Heart left ventricle (tissue), 16 donors: ENCODE measurements around the gene HAUS3. TPM values are rescaled to one million over a fixed set of nuclear protein-coding genes. Genes with fewer than 3 reads are reported as not detected.

Source experiments
- ATAC-seq, 4 donors: fragments of 200-7000 bp; cut with Tn5 transposase; one replicate each; pipeline ENCODE4 v1.9.1; 2020 to 2022; ENCODE audit warnings: moderate library complexity in 4 of 4, mild to moderate bottlenecking in 3 of 4, moderate number of reproducible peaks in 1 of 4
- DNase-seq, 5 donors: peaks; one replicate each; pipeline ENCODE4 v3.0.0-alpha.2; 2020
- H3K27ac ChIP-seq, 12 donors: fragments of 200-600 bp; sonication (generic) in 4 of 12; one replicate each; pipeline versions ENCODE4 v1.5.0 to v1.8.0; 2016 to 2022; ENCODE audit warnings: mild to moderate bottlenecking in 2 of 12
- H3K27me3 ChIP-seq, 9 donors: fragments of 200-600 bp; sonication (generic) in 2 of 9; one replicate each; pipeline versions ENCODE4 v1.5.1 to v1.8.0; 2016 to 2022; ENCODE audit warnings: mild to moderate bottlenecking in 3 of 9
- H3K36me3 ChIP-seq, 9 donors: fragments of 200-600 bp; sonication (generic) in 2 of 9; one replicate each; pipeline versions ENCODE4 v1.5.0 to v1.8.0; 2018 to 2022; ENCODE audit warnings: mild to moderate bottlenecking in 2 of 9
- H3K4me1 ChIP-seq, 12 donors: fragments of 200-600 bp; sonication (generic) in 4 of 12; one replicate each; pipeline versions ENCODE4 v1.5.0 to v1.8.0; 2016 to 2022; ENCODE audit warnings: mild to moderate bottlenecking in 3 of 12
- H3K4me3 ChIP-seq, 12 donors: fragments of 200-600 bp; sonication (generic) in 4 of 12; one replicate each; pipeline versions ENCODE4 v1.5.0 to v1.8.0; 2017 to 2022; ENCODE audit warnings: mild to moderate bottlenecking in 9 of 12, moderate library complexity in 4 of 12
- H3K9me3 ChIP-seq, 12 donors: fragments of 200-600 bp; sonication (generic) in 4 of 12; one replicate each; pipeline versions ENCODE4 v1.5.0 to v1.8.0; 2016 to 2022; ENCODE audit warnings: mild to moderate bottlenecking in 1 of 12
- CTCF ChIP-seq, 12 donors: fragments of 200-600 bp; sonication (generic) in 4 of 12; IDR thresholded peaks; one replicate each; pipeline versions ENCODE4 v1.5.0 to v1.8.0; 2018 to 2022; ENCODE audit warnings: antibody characterized with exemption in 12 of 12, mild to moderate bottlenecking in 5 of 12
- POLR2A ChIP-seq, 2 donors: fragments of 450-650 bp; IDR thresholded peaks; one replicate each; pipeline ENCODE4 v1.6.1; 2017; ENCODE audit warnings: antibody characterized with exemption in 2 of 2, mild to moderate bottlenecking in 2 of 2, moderate library complexity in 2 of 2
- WGBS, 4 donors: extraction: QIAGEN DNeasy Blood & Tissue Kit in 2 of 4; methylation state at CpG; one replicate each; pipeline versions ENCODE4 v1.1.5 to v1.1.7; 2013 to 2018; 5-methylcytosine and 5-hydroxymethylcytosine counted together
- intact Hi-C, 10 donors: fragments of 100-400 bp; cut with DNase I; formaldehyde crosslinking; loops; one replicate each; pipeline versions ENCODE4 v1.11.1 to v1.14.2; 2022
- polyA plus RNA-seq, 2 donors: library from polyadenylated mRNA; stranded (reverse); fragments of 200-250 nt; gene quantifications; one replicate each; pipeline ENCODE4 v1.2.3, GENCODE V29; 2013
- total RNA-seq, 9 donors: library from RNA; depleted of rRNA in 2 of 9; stranded (reverse); fragments of >200 nt in 2 of 9; fragmentation: NEBNext Ultra II Directional in 3 of 9; extraction: Animal tissue kit (Norgen Biotek cat#: 25700) in 3 of 9; gene quantifications; one replicate each; pipeline versions ENCODE4 v1.1.0 to v1.2.4, GENCODE V29; 2016 to 2023
- donor health status: ischemic (EF 13 %, LVEDD 7.1; RV severe dilation, severe dysfunction).
- donor health status: healthy with polysubstance abuse.
- donor health status: DM: no; HTN: yes; CAD: no.
- donor health status: DM: no; HTN: no; CAD: no.
- donor health status: ischemic (EF 25% LVEDD 6.9; RV normal size, moderate dysfunction).
- donor health status: ischemic (EF 25% LVEDD 5.7; RV mildly dilated, moderate dysfunction).
- donor health status: healthy.
- donor health status: DM: yes; HTN: yes; CAD: no.
- donor health status: ischemic (EF 35%, LVEDD 5.7; RV mildly dilated, moderate dysfunction).
- donor health status: nonischemic (EF 11% LVEDD 7.7; RV severe dilation, severe dysfunction).
- donor health status: DM: yes; HTN: yes; CAD: no.
- donor health status: PGD.
- donor health status: ischemic (EF 29% LVEDD 5.4; RV normal size, mild dysfunction).
- donor health status: nonischemic (EF 23%, LVEDD 6.1; RV moderate dilation, normal function).

Gene HAUS3
- total and polyA plus RNA-seq, 11 donors = 4.2 to 8.3 (median 6.3) TPM

DNA sequence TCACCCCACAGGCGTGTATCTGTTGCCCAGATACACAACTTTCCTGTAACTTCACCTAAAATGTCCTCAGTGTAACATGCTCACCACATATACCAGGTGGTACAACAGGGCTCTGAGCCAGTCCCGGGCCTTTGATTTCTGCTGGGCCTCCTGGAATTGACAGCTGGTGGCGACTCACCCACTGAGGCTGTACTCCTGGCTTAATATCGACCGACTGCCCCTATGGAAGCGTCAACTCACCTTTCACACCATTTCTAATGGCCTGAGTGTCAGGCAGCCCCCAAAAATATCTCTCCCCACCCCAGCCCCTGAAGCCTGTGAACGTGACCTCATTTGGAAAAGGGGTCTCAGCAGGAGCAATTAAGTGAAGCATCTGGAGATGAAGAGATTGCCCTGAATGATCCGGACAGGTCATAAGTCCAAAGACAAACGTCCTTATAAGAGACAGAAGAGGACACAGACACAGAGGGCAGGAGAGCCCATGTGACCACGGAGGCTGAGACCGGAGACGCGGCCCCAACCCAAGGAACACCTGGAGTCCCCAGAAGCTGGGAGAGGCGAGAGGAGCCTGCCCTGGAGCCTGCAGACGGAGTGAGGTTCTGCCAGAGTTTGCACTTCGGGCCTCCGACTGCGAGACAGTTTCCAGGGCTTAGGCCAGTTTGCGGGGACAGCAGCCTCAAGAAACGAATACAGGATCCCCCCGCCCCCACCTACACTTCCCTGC lies 32.6 kb upstream of the HAUS3 start:
- Histone ChIP-seq H3K4me1 (peaks cover 0 to 6% (median 3%) of the 10 kb centered on the region in 12 donors), H3K36me3 (no peaks in the 10 kb centered on the region), H3K4me3 (no peak overlapping the region), H3K27me3 (no peaks in the 10 kb centered on the region), H3K9me3 (no peaks in the 10 kb centered on the region), H3K27ac (no peak overlapping the region)
- ATAC-seq = no peak
- intact Hi-C loops = no loop called here
- TF ChIP-seq CTCF (IDR thresholded peaks at IDR 0.05) (no peak), POLR2A (IDR thresholded peaks at IDR 0.05) (no peak)
- DNase-seq = peak in 2 of 5 donors; percentile 14 to 51
- 88 to 93% (median 91%) methylated on average over 21 of the region's 21 CpGs for WGBS, 4 donors

DNA sequence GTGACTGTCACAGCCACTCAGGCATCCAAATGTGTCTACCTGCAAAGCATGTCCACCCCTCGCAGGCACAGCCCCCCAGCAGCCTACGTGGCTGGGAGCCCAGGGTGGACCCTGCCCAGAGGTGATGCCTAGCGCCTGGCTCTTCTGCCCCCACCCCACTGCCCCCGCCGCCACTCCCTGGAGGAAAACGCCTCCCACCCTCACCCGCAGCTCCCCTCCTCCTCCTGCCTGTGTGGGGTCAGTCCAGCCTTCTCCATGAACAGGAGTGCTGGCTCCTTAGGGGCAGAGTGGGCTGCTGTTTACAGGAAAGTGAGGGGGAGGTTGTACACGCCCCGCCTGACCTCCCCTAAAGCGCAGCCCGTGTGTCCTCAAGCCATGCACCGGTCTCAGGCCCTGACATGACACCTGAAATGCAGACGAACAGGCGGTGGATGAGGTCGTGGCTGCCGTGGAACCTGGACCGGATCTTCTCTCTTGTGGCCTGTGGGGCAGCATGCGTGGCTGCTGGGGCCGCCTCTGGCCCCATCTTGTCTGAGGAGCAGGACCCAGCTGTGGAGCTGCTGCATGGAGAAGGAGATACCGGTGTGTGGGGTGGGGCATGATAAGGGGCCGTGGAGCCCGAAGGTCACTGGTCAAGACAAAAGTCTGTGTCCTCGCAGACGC lies 31.9 kb upstream of the HAUS3 start:
- Histone ChIP-seq H3K27me3 (no peaks in the 10 kb centered on the region), H3K4me3 (no peak overlapping the region), H3K9me3 (no peaks in the 10 kb centered on the region), H3K27ac (no peak overlapping the region), H3K4me1 (peaks cover 0 to 13% (median 5%) of the 10 kb centered on the region in 12 donors), H3K36me3 (no peaks in the 10 kb centered on the region)
- no peak for TF ChIP-seq POLR2A (IDR thresholded peaks at IDR 0.05)
- no peak for TF ChIP-seq CTCF (IDR thresholded peaks at IDR 0.05)
- peak in 3 of 5 donors; percentile 12 to 48 (median 13) for DNase-seq
- WGBS, 4 donors = 82 to 92% (median 84%) methylated on average over 19 to 24 of the region's 24 CpGs
- intact Hi-C loops = no loop called here
- no peak for ATAC-seq

DNA sequence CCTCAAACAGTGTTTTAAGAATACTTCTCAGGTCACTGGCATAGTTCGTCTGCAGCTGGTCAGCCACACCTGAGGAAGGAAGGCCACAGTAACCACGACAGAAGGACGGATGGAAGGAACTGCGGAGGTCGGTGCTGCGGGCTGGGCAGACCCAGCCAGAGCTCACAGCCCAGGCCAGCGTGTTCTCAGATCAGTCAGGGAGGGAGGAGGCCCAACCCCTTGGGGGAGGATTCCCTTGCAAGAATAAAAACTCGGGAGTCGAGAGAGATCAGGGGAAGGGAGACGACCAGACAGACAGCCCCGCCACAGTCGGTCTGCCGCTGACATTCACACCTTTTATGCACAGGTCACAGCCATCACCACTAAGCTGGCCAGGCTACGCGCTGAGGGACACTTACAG lies 31.3 kb upstream of the HAUS3 start:
- Histone ChIP-seq H3K9me3 (no peaks in the 10 kb centered on the region), H3K4me1 (peaks cover 0 to 17% (median 5%) of the 10 kb centered on the region in 12 donors), H3K27me3 (no peaks in the 10 kb centered on the region), H3K4me3 (no peak overlapping the region), H3K27ac (no peak overlapping the region), H3K36me3 (no peaks in the 10 kb centered on the region)
- 79 to 84% (median 83%) methylated on average over 15 of the region's 15 CpGs for WGBS, 4 donors
- no peak for ATAC-seq
- TF ChIP-seq POLR2A (IDR thresholded peaks at IDR 0.05) = no peak
- TF ChIP-seq CTCF (IDR thresholded peaks at IDR 0.05) = no peak
- DNase-seq = peak in 2 of 5 donors; percentile 8 to 15
- intact Hi-C loops = no loop called here

- intact Hi-C loops = no loop called here
- Histone ChIP-seq H3K27me3 (no peaks in the 10 kb centered on the region), H3K4me1 (peaks cover 0 to 17% (median 5%) of the 10 kb centered on the region in 12 donors), H3K27ac (no peak overlapping the region), H3K36me3 (no peaks in the 10 kb centered on the region), H3K4me3 (no peak overlapping the region), H3K9me3 (no peaks in the 10 kb centered on the region)
- no peak for TF ChIP-seq POLR2A (IDR thresholded peaks at IDR 0.05)
- no peak for TF ChIP-seq CTCF (IDR thresholded peaks at IDR 0.05)
- 82 to 88% (median 84%) methylated on average over 4 to 6 of the region's 6 CpGs for WGBS, 4 donors
- no peak for ATAC-seq
- DNase-seq = peak in 2 of 5 donors; percentile 5 to 44
Observed at GRCh38 chr4:2272828-2273120, 30.9 kb upstream of the HAUS3 start.
